ENCODE results near the gene SERINC5.

- TF ChIP-seq CTCF (conservative IDR thresholded peaks at IDR 0.05; ENCODE audit: low read depth, low read length) (no peak), EZH2phosphoT487 (IDR thresholded peaks at IDR 0.05; ENCODE audit: borderline replicate concordance, low read length) (no peak), EZH2 (IDR thresholded peaks at IDR 0.05; ENCODE audit: low read length, unreplicated experiment) (no peak)
Measured at GRCh38 chr5:80246995-80247729, 8.7 kb downstream of the SERINC5 start.
